ENCODE data around the gene ADAMTS2. TPM values are rescaled to one million over a fixed set of nuclear protein-coding genes. Genes with fewer than 3 reads are reported as not detected.

The ADAMTS2 gene
- total RNA-seq, 1 donor from 2014 or later, result 6.1 TPM

- no peak for DNase-seq (ENCODE audit: extremely low read depth, low read depth, low spot score)
These were observed 107.3 kb downstream of the ADAMTS2 start for GRCh38 chr5:179237770-179238627.

- no peak for DNase-seq (ENCODE audit: extremely low read depth, low read depth, low spot score)
These were observed 109.6 kb downstream of the ADAMTS2 start for GRCh38 chr5:179235416-179236400.

- no peak for DNase-seq (ENCODE audit: extremely low read depth, low read depth, low spot score)
These were observed 110.6 kb downstream of the ADAMTS2 start for GRCh38 chr5:179234563-179235135.

- DNase-seq (ENCODE audit: extremely low read depth, low read depth, low spot score), result no peak
These were observed 111.2 kb downstream of the ADAMTS2 start for GRCh38 chr5:179233909-179234562.

GRCh38 chr5:179232091-179232735, 113.0 kb downstream of the ADAMTS2 start:
- no peak for DNase-seq (ENCODE audit: extremely low read depth, low read depth, low spot score)

- no peak for DNase-seq (ENCODE audit: extremely low read depth, low read depth, low spot score)
These were observed 114.0 kb downstream of the ADAMTS2 start for GRCh38 chr5:179231309-179231708.

GRCh38 chr5:179230061-179230461, 115.2 kb downstream of the ADAMTS2 start:
- no peak for DNase-seq (ENCODE audit: extremely low read depth, low read depth, low spot score)

GRCh38 chr5:179229331-179229831, 115.9 kb downstream of the ADAMTS2 start:
- no peak for DNase-seq (ENCODE audit: extremely low read depth, low read depth, low spot score)

- no peak for DNase-seq (ENCODE audit: extremely low read depth, low read depth, low spot score)
These were observed 116.7 kb downstream of the ADAMTS2 start for GRCh38 chr5:179228341-179229121.

- no peak for DNase-seq (ENCODE audit: extremely low read depth, low read depth, low spot score)
These were observed 117.5 kb downstream of the ADAMTS2 start for GRCh38 chr5:179227580-179228311.

GRCh38 chr5:179227229-179227579, 118.1 kb downstream of the ADAMTS2 start:
- no peak for DNase-seq (ENCODE audit: extremely low read depth, low read depth, low spot score)

GRCh38 chr5:179226696-179227095, 118.6 kb downstream of the ADAMTS2 start:
- no peak for DNase-seq (ENCODE audit: extremely low read depth, low read depth, low spot score)

GRCh38 chr5:179225387-179225786, 119.9 kb downstream of the ADAMTS2 start:
- no peak for DNase-seq (ENCODE audit: extremely low read depth, low read depth, low spot score)

- no peak for DNase-seq (ENCODE audit: extremely low read depth, low read depth, low spot score)
These were observed 120.5 kb downstream of the ADAMTS2 start for GRCh38 chr5:179224741-179225140.

- DNase-seq (ENCODE audit: extremely low read depth, low read depth, low spot score), result no peak
These were observed 121.3 kb downstream of the ADAMTS2 start for GRCh38 chr5:179223961-179224360.

- DNase-seq (ENCODE audit: extremely low read depth, low read depth, low spot score), result no peak
These were observed 121.7 kb downstream of the ADAMTS2 start for GRCh38 chr5:179223528-179223927.

GRCh38 chr5:179222246-179223017, 122.8 kb downstream of the ADAMTS2 start:
- no peak for DNase-seq (ENCODE audit: extremely low read depth, low read depth, low spot score)

- no peak for DNase-seq (ENCODE audit: extremely low read depth, low read depth, low spot score)
These were observed 123.4 kb downstream of the ADAMTS2 start for GRCh38 chr5:179221877-179222220.
